Loucy (cell line): ENCODE measurements around the gene CYGB.

ENCODE experiments used
- H2AFZ ChIP-seq: fragments of 200-600 bp; sonication (generic); 2 replicates; pipeline ENCODE4 v1.6.0; 2016; ENCODE audit warnings: antibody characterized with exemption, mild to moderate bottlenecking, low read length, moderate library complexity
- H3F3A ChIP-seq: fragments of 200-600 bp; 2 replicates; pipeline ENCODE4 v1.6.0; 2016; ENCODE audit warnings: antibody characterized with exemption, low read depth, mild to moderate bottlenecking
- H3K27me3 ChIP-seq: fragments of 200-600 bp; sonication (generic); 2 replicates; pipeline ENCODE4 v1.6.1; 2014; ENCODE audit warnings: low read length, mild to moderate bottlenecking; ENCODE audit not compliant: insufficient read depth, poor library complexity, severe bottlenecking
- H3K36me3 ChIP-seq: fragments of 200-600 bp; sonication (generic); 2 replicates; pipeline ENCODE4 v1.6.1; 2016; ENCODE audit warnings: low read length; ENCODE audit not compliant: insufficient read depth
- H3K4me1 ChIP-seq: fragments of 200-600 bp; sonication (generic); 2 replicates; pipeline ENCODE4 v1.5.1; 2014; ENCODE audit warnings: low read length, mild to moderate bottlenecking; ENCODE audit not compliant: insufficient read depth, poor library complexity, severe bottlenecking
- H3K4me2 ChIP-seq: fragments of 200-600 bp; sonication (generic); 2 replicates; pipeline ENCODE4 v1.6.0; 2014; ENCODE audit warnings: antibody characterized with exemption, low read length, low read depth, mild to moderate bottlenecking; ENCODE audit not compliant: poor library complexity, severe bottlenecking
- H3K4me3 ChIP-seq: fragments of 200-600 bp; sonication (generic); 2 replicates; pipeline ENCODE4 v1.5.1; 2014; ENCODE audit warnings: low read length, mild to moderate bottlenecking, mixed read lengths; ENCODE audit not compliant: poor library complexity, severe bottlenecking
- H3K79me2 ChIP-seq: fragments of 200-600 bp; sonication (generic); 2 replicates; pipeline ENCODE4 v1.6.1; 2014; ENCODE audit warnings: low read length; ENCODE audit not compliant: insufficient read depth
- H3K9ac ChIP-seq: fragments of 200-600 bp; sonication (generic); 2 replicates; pipeline ENCODE4 v1.6.0; 2014; ENCODE audit warnings: mild to moderate bottlenecking, low read depth, low read length, moderate library complexity; ENCODE audit not compliant: poor library complexity, severe bottlenecking
- H3K9me2 ChIP-seq: fragments of 200-600 bp; sonication (generic); replicated peaks from 2 replicates; pipeline ENCODE4 v1.6.1; 2016; ENCODE audit warnings: low read depth, low read length, mixed read lengths
- H3K9me3 ChIP-seq: fragments of 200-600 bp; sonication (generic); 2 replicates; pipeline ENCODE4 v1.6.1; 2014; ENCODE audit warnings: mild to moderate bottlenecking, antibody characterized with exemption, low read length, low read depth; ENCODE audit not compliant: insufficient read depth
- H4K20me1 ChIP-seq: fragments of 200-600 bp; sonication (generic); 2 replicates; pipeline ENCODE4 v1.6.0; 2014; ENCODE audit warnings: antibody characterized with exemption, low read length, mild to moderate bottlenecking; ENCODE audit not compliant: insufficient read depth, poor library complexity, severe bottlenecking
- EZH2phosphoT487 ChIP-seq: fragments of 200-600 bp; IDR thresholded peaks from 2 replicates; pipeline ENCODE4 v1.6.1; 2018; ENCODE audit warnings: antibody characterized with exemption, mild to moderate bottlenecking, moderate library complexity, borderline replicate concordance
- TF ChIP-seq, protein P1 (sequence below): fragments of 200-600 bp; sonication (generic); conservative IDR thresholded peaks from 2 replicates; pipeline ENCODE4 v1.5.1; 2014; ENCODE audit warnings: mild to moderate bottlenecking, antibody characterized with exemption, low read length

CYGB gene

GRCh38 chr17:76537288-76537577, 276 bp downstream of the CYGB start:
- Histone ChIP-seq H3K36me3 (no peaks in the 10 kb centered on the region), H3F3A (no peaks in the 10 kb centered on the region), H3K4me2 (no peak overlapping the region), H3K4me3 (no peak overlapping the region), H3K27me3 (no peaks in the 10 kb centered on the region), H3K9me3 (no peaks in the 10 kb centered on the region), H3K9me2 (no peaks in the 10 kb centered on the region), H2AFZ (no peak overlapping the region), H3K79me2 (no peaks in the 10 kb centered on the region; the same call in 1 of the 2 replicates), H3K9ac (no peak overlapping the region), H3K4me1 (peaks cover 34% of the 10 kb centered on the region), H4K20me1 (no peaks in the 10 kb centered on the region)
- TF ChIP-seq EZH2phosphoT487: no peak
- TF ChIP-seq, protein P1, sequence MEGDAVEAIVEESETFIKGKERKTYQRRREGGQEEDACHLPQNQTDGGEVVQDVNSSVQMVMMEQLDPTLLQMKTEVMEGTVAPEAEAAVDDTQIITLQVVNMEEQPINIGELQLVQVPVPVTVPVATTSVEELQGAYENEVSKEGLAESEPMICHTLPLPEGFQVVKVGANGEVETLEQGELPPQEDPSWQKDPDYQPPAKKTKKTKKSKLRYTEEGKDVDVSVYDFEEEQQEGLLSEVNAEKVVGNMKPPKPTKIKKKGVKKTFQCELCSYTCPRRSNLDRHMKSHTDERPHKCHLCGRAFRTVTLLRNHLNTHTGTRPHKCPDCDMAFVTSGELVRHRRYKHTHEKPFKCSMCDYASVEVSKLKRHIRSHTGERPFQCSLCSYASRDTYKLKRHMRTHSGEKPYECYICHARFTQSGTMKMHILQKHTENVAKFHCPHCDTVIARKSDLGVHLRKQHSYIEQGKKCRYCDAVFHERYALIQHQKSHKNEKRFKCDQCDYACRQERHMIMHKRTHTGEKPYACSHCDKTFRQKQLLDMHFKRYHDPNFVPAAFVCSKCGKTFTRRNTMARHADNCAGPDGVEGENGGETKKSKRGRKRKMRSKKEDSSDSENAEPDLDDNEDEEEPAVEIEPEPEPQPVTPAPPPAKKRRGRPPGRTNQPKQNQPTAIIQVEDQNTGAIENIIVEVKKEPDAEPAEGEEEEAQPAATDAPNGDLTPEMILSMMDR: no peak

DNA sequence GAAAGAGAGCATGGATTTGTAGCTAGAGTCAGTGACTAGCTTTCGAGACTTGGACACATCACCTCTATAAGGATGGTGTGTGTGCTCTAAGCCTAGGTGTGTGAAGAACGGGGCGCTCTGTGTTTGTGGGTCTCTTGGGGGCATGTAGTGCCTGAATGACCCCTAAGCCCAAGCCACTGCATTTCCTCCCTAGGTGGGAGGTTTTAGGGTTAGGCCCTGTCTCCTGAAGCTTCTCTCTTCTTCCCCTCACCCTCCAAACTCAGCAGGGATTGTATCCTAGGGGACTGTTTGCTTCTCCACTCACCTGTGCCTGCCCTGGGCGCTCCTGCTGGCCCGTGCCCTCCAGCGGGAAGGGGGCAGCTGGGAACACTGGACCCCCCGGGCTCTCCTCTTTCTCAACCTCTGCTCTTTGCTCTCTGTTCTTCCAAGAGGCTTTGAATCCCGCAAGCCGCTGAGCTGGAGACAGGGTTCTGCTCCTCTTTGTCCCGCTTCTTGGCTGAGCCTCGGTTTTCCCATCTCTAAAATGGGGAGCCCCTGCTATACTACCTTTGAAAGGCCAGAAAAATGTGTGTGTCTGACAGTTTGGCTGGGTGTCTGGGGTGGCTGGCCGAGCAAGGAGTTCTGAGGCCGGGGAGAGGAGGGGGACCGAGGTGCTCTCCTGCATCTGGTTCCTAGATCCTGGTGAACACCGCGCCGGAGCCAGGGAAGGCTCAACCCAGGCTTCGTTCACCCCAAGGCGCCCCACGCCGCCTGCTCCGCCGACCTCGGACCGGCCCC, 810 bp downstream of the CYGB start:
- no peaks in the 10 kb centered on the region for H3K27me3 ChIP-seq
- H3K4me2 ChIP-seq: no peak overlapping the region
- no peak overlapping the region for H3K9ac ChIP-seq

DNA sequence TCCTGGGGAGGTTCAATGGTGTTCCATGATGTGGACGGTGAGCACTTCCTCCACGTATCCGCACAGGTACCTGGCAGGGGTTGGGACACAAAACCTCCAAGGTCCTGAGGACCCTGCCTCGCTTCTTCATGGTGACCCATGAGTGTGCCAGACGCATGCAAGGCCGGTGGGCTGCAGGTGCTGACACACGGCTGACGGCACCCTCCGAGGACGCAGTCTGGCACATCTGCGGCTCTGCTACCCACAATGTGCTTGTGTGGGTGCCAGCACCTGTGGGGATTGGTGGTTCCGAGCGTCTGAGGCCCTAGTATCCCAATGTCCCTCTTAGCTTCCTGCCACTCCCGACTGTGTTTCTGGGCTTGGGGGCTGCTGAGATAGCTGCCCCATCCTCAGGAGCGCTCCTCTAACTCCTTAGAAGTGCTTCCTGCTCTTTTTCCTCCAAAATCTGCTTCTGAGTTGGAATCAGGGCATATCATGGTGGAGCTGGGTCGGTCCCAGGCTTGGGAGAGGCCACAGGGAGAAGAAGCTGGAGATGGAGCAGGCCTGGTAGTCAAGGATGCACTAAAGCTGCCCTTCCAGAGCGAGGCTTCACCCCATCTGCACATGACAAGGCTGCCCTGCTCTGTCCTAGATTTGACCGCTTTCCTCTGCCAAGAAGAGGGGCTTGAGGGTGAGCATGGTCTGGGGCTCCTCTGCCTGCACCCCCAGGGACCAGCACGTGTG, 1.6 kb downstream of the CYGB start:
- Histone ChIP-seq H3K9me3 (no peaks in the 10 kb centered on the region), H4K20me1 (no peaks in the 10 kb centered on the region), H3K9ac (peak overlapping the region; percentile 30), H3K9me2 (no peaks in the 10 kb centered on the region), H3F3A (no peaks in the 10 kb centered on the region), H3K27me3 (no peaks in the 10 kb centered on the region), H3K4me3 (no peak overlapping the region), H3K79me2 (peaks cover 10% of the 10 kb centered on the region; the same call in 1 of the 2 replicates), H3K4me2 (no peak overlapping the region), H2AFZ (no peak overlapping the region), H3K36me3 (no peaks in the 10 kb centered on the region), H3K4me1 (peaks cover 33% of the 10 kb centered on the region)
- TF ChIP-seq, protein P1: no peak
- TF ChIP-seq EZH2phosphoT487: no peak

More for the DNA sequence above, 810 bp downstream of the CYGB start:
- H4K20me1 ChIP-seq: no peaks in the 10 kb centered on the region
- H3K4me3 ChIP-seq: no peak overlapping the region
- H2AFZ ChIP-seq: no peak overlapping the region
- H3K4me1 ChIP-seq: peaks cover 37% of the 10 kb centered on the region
- no peaks in the 10 kb centered on the region for H3F3A ChIP-seq
- peaks cover 3% of the 10 kb centered on the region; the same call in 1 of the 2 replicates for H3K79me2 ChIP-seq
- TF ChIP-seq EZH2phosphoT487: no peak
- TF ChIP-seq, protein P1: no peak
- H3K9me3 ChIP-seq: no peaks in the 10 kb centered on the region
- no peaks in the 10 kb centered on the region for H3K36me3 ChIP-seq
- H3K9me2 ChIP-seq: no peaks in the 10 kb centered on the region
